ENCODE results near the gene CD27. TPM values are rescaled to one million over a fixed set of nuclear protein-coding genes. Genes with fewer than 3 reads are reported as not detected.
"Not testable (repeated sequence)": the region's sequence is repeated elsewhere in the genome, so short reads cannot be mapped to it uniquely, and the experiment has no call there.

Gene CD27
- polyA plus RNA-seq (ENCODE audit: insufficient read length in 12 of 12): 1 to 10 TPM in 4 of 12 donors, under 1 TPM in 5, not detected in 3; 0.54 to 3.3 (median 0.96) TPM
- long read RNA-seq, donor 1: 0 reads
- long read RNA-seq, donor 2: 0 reads
- long read RNA-seq, donor 3: 0 reads
- long read RNA-seq, donor 4: 0 reads
- long read RNA-seq, donor 5: 0 reads
- long read RNA-seq, donor 6: 0 reads
- long read RNA-seq, donor 7: 0 reads
- long read RNA-seq, donor 8: 0 reads
- long read RNA-seq, donor 9: 0 reads
- long read RNA-seq, donor 10: 0 reads
- long read RNA-seq, donor 11: 0 reads

- DNase-seq: no peak
Observed at GRCh38 chr12:6444704-6445688, at the start of gene CD27. CD27 (plus strand) TSS chr12:6444955; CDS start chr12:6445096, 141 bp downstream.

GRCh38 chr12:6396031-6396430 is 48.7 kb upstream of the CD27 start:
- DNase-seq: no peak

GRCh38 chr12:6399884-6400644 is 44.7 kb upstream of the CD27 start:
- DNase-seq: no peak

GRCh38 chr12:6404390-6404789 is 40.4 kb upstream of the CD27 start:
- no peak for DNase-seq

- no peak for DNase-seq
Observed at GRCh38 chr12:6405963-6406362, 38.8 kb upstream of the CD27 start.

GRCh38 chr12:6407236-6407954 is 37.4 kb upstream of the CD27 start:
- no peak for DNase-seq

GRCh38 chr12:6416596-6416995 is 28.2 kb upstream of the CD27 start:
- no peak for DNase-seq

GRCh38 chr12:6418796-6419195 is 26.0 kb upstream of the CD27 start:
- DNase-seq: no peak

GRCh38 chr12:6420364-6420763 is 24.4 kb upstream of the CD27 start:
- no peak for DNase-seq

GRCh38 chr12:6423267-6424007 is 21.3 kb upstream of the CD27 start:
- DNase-seq: peak; percentile 89

GRCh38 chr12:6424008-6424347 is 20.8 kb upstream of the CD27 start:
- DNase-seq: no peak

- no peak for DNase-seq
Observed at GRCh38 chr12:6424866-6425265, 19.9 kb upstream of the CD27 start.

GRCh38 chr12:6425590-6426531 is 18.9 kb upstream of the CD27 start:
- DNase-seq: no peak

- no peak for DNase-seq
Observed at GRCh38 chr12:6426882-6427671, 17.7 kb upstream of the CD27 start.

GRCh38 chr12:6427796-6428195 is 17.0 kb upstream of the CD27 start:
- DNase-seq: not testable (repeated sequence)

GRCh38 chr12:6428326-6428725 is 16.4 kb upstream of the CD27 start:
- no peak for DNase-seq

GRCh38 chr12:6430124-6430989 is 14.4 kb upstream of the CD27 start:
- DNase-seq: peak; percentile 45

GRCh38 chr12:6432991-6433390 is 11.8 kb upstream of the CD27 start:
- DNase-seq: no peak
